ENCODE data around the gene FCN3.
A peak's percentile ranks its signal among the peaks of the same experiment; 100 is the strongest.
"Not testable (repeated sequence)": the region's sequence is repeated elsewhere in the genome, so short reads cannot be mapped to it uniquely, and the experiment has no call there.

The FCN3 gene

GRCh38 chr1:27374362-27375086 is at the start of gene FCN3:
Gene FCN3, minus strand, starts transcription at chr1:27374824. Its CDS starts 6 bp downstream, at chr1:27374818.
- no peak for DNase-seq

GRCh38 chr1:27423709-27424108 is 49.1 kb upstream of the FCN3 start:
- DNase-seq = no peak

GRCh38 chr1:27418326-27419185 is 43.9 kb upstream of the FCN3 start:
- DNase-seq = peak; percentile 29 to 36

- no peak for DNase-seq
Measured at GRCh38 chr1:27417713-27418112, 43.1 kb upstream of the FCN3 start.

- DNase-seq = peak; percentile 43 to 56
Measured at GRCh38 chr1:27416387-27417111, 41.9 kb upstream of the FCN3 start.

- no peak for DNase-seq
Measured at GRCh38 chr1:27414091-27414490, 39.5 kb upstream of the FCN3 start.

- no peak for DNase-seq
Measured at GRCh38 chr1:27413004-27413403, 38.4 kb upstream of the FCN3 start.

GRCh38 chr1:27412502-27412901 is 37.9 kb upstream of the FCN3 start:
- DNase-seq = no peak

GRCh38 chr1:27410709-27411108 is 36.1 kb upstream of the FCN3 start:
- no peak for DNase-seq

- DNase-seq = no peak
Measured at GRCh38 chr1:27409669-27410068, 35.0 kb upstream of the FCN3 start.

GRCh38 chr1:27408151-27408550 is 33.5 kb upstream of the FCN3 start:
- no peak for DNase-seq

- DNase-seq = not testable (repeated sequence)
Measured at GRCh38 chr1:27406791-27407190, 32.2 kb upstream of the FCN3 start.

- DNase-seq = no peak
Measured at GRCh38 chr1:27406362-27406680, 31.7 kb upstream of the FCN3 start.

- not testable (repeated sequence) for DNase-seq
Measured at GRCh38 chr1:27405598-27406361, 31.2 kb upstream of the FCN3 start.

- no peak for DNase-seq
Measured at GRCh38 chr1:27405074-27405473, 30.4 kb upstream of the FCN3 start.

GRCh38 chr1:27403931-27404330 is 29.3 kb upstream of the FCN3 start:
- DNase-seq = no peak

GRCh38 chr1:27403065-27403726 is 28.6 kb upstream of the FCN3 start:
- DNase-seq = no peak

- no peak for DNase-seq
Measured at GRCh38 chr1:27402349-27402754, 27.7 kb upstream of the FCN3 start.

- DNase-seq = no peak
Measured at GRCh38 chr1:27400963-27401341, 26.3 kb upstream of the FCN3 start.

GRCh38 chr1:27400082-27400962 is 25.7 kb upstream of the FCN3 start:
- DNase-seq = no peak

All from activated CD4-positive, alpha-beta T cell treated with anti-CD3 and anti-CD28 coated beads for 4 hours (primary cell).